K562 (cell line): Measurements from ENCODE around the gene CCNJL. TPM values are rescaled to one million over a fixed set of nuclear protein-coding genes. Genes with fewer than 3 reads are reported as not detected.

ENCODE experiments used
- CEBPZ ChIP-seq: fragments of 150-350 bp; IDR thresholded peaks from 2 replicates; pipeline ENCODE4 v1.6.1; 2014; ENCODE audit warnings: low read depth, mild to moderate bottlenecking, low read length, borderline replicate concordance
- CREM ChIP-seq: IDR thresholded peaks from 2 replicates; pipeline ENCODE4 v1.6.1; 2014; ENCODE audit warnings: antibody characterized with exemption, low read depth
- DMBX1 ChIP-seq: fragments of 250-450 bp; sonication (Bioruptor Pico); IDR thresholded peaks from 2 replicates; pipeline ENCODE4 v1.8.0; 2022; ENCODE audit warnings: inconsistent platforms, mild to moderate bottlenecking, moderate library complexity, borderline replicate concordance
- ELF1 ChIP-seq: fragments of 200-800 bp; sonication (Bioruptor generic); IDR thresholded peaks from 2 replicates; pipeline ENCODE4 v1.6.1; 2016; ENCODE audit warnings: missing genetic modification characterization, missing compliant biosample characterization
- ERF ChIP-seq: fragments of 450-650 bp; formaldehyde crosslinking; IDR thresholded peaks from 2 replicates; pipeline ENCODE4 v1.4.0; 2020; ENCODE audit warnings: mild to moderate bottlenecking, mixed read lengths
- FOXJ2 ChIP-seq: fragments of 200-800 bp; sonication (Bioruptor generic); IDR thresholded peaks from 2 replicates; pipeline ENCODE4 v1.6.1; 2016; ENCODE audit warnings: missing genetic modification characterization, missing compliant biosample characterization
- JUN ChIP-seq, 2 experiments: sonication (generic) in 1 of 2; formaldehyde crosslinking in 1 of 2; IDR thresholded peaks; 2 replicates each; pipeline versions ENCODE4 v1.6.1 to v1.8.0; 2012 to 2022; ENCODE audit warnings: borderline replicate concordance in 2 of 2, mild to moderate bottlenecking in 2 of 2, improper control_type of control experiment in 1 of 2, low read depth in 1 of 2, low read length in 1 of 2, missing genetic modification reagents in 1 of 2
- KLF10 ChIP-seq: fragments of 250-450 bp; sonication (Bioruptor Pico); IDR thresholded peaks from 2 replicates; pipeline ENCODE4 v1.6.1; 2021; ENCODE audit warnings: matching md5 sums
- NFIC ChIP-seq: fragments of 450-650 bp; IDR thresholded peaks from 2 replicates; pipeline ENCODE4 v1.6.1; 2017; ENCODE audit warnings: mild to moderate bottlenecking, inconsistent platforms
- POLR2AphosphoS5 ChIP-seq: IDR thresholded peaks from 2 replicates; pipeline ENCODE4 v1.6.1; 2011; ENCODE audit warnings: mild to moderate bottlenecking, low read depth, low read length, moderate library complexity; ENCODE audit not compliant: control insufficient read depth, insufficient read depth
- POU5F1 ChIP-seq: fragments of 150-350 bp; IDR thresholded peaks from 2 replicates; pipeline ENCODE4 v1.6.1; 2014; ENCODE audit warnings: borderline replicate concordance, low read length, low read depth, mild to moderate bottlenecking; ENCODE audit not compliant: partially characterized antibody
- SMAD4 ChIP-seq: fragments of 250-450 bp; sonication (Bioruptor Pico); conservative IDR thresholded peaks from 2 replicates; pipeline ENCODE4 v1.8.0; 2021; ENCODE audit warnings: inconsistent platforms, mild to moderate bottlenecking, moderate library complexity
- TBP ChIP-seq: optimal IDR thresholded peaks from 2 replicates; pipeline ENCODE3; 2011; ENCODE audit warnings: low read depth, low read length, improper control_type of control experiment
- TCF7L2 ChIP-seq: fragments of 150-350 bp; IDR thresholded peaks from 2 replicates; pipeline ENCODE4 v1.6.1; 2016; ENCODE audit warnings: low read depth, mild to moderate bottlenecking, low read length, moderate library complexity
- YBX1 ChIP-seq: fragments of 450-650 bp; IDR thresholded peaks from 2 replicates; pipeline ENCODE4 v1.7.1; 2016; ENCODE audit warnings: mild to moderate bottlenecking
- ZEB2 ChIP-seq: fragments of 450-650 bp; IDR thresholded peaks from 2 replicates; pipeline ENCODE4 v1.6.1; 2016
- ZKSCAN1 ChIP-seq: fragments of 150-350 bp; IDR thresholded peaks from 2 replicates; pipeline ENCODE4 v1.6.1; 2016; ENCODE audit warnings: low read depth, low read length
- ZNF589 ChIP-seq: fragments of 200-800 bp; sonication (Bioruptor generic); IDR thresholded peaks from 2 replicates; pipeline ENCODE4 v1.6.1; 2016; ENCODE audit warnings: low read depth, missing genetic modification characterization, missing compliant biosample characterization
- polyA plus RNA-seq, 8 experiments: library from polyadenylated mRNA; depleted of rRNA in 4 of 8; stranded (reverse) in 5 of 8; unstranded in 3 of 8; fragments of >200 nt; fragmentation: Nextera tagmentation in 2 of 8; fragmentation: Illumina TruSeq in 1 of 8; extraction: Ambion mirVana in 2 of 8; extraction: Trizol in 1 of 8; gene quantifications; 2 replicates each; pipeline versions ENCODE4 v1.2.1 to v1.2.3, GENCODE V29; 2011 to 2014; ENCODE audit warnings: inconsistent platforms in 1 of 8, missing spikeins in 1 of 8
- total RNA-seq, 7 experiments: library from RNA; depleted of rRNA in 6 of 7; stranded (reverse); fragments of >200 nt in 6 of 7; fragmentation: Illumina TruSeq in 2 of 7; extraction: Trizol in 2 of 7; gene quantifications; 2 replicates each; pipeline versions ENCODE4 v1.2.1 to v1.2.3, GENCODE V29; 2011 to 2021; ENCODE audit warnings: low replicate concordance in 1 of 7
- TF ChIP-seq, protein P1 (sequence below): sonication (generic); formaldehyde crosslinking; IDR thresholded peaks from 2 replicates; pipeline ENCODE4 v1.8.1; 2023; ENCODE audit warnings: mild to moderate bottlenecking, missing genetic modification reagents
- TF ChIP-seq, protein P2 (sequence below), 2 experiments: fragments of 450-650 bp; IDR thresholded peaks; 2 replicates each; pipeline ENCODE4 v1.6.1; 2016

Gene CCNJL
- total and polyA plus RNA-seq, 9 of the 15 experiments (the other 6 are each of a cell fraction or from before 2014, with no cell fraction given) = 0.04 TPM; not detected in 8

GRCh38 chr5:160262151-160263074 lies 50.0 kb downstream of the CCNJL start (continued):
- no peak for TF ChIP-seq POU5F1
- TF ChIP-seq FOXJ2 (tag) = no peak
- no peak for TF ChIP-seq JUN (IDR thresholded peaks at IDR 0.05; ENCODE audit: borderline replicate concordance, low read depth, low read length)
- TF ChIP-seq JUN (CRISPR knock-in tag; IDR thresholded peaks at IDR 0.05; ENCODE audit: borderline replicate concordance) = no peak
- peak; percentile 46; the same call in 1 of the 2 replicates for TF ChIP-seq CREM
- TF ChIP-seq ZKSCAN1 = 0 out of 2 replicates have a peak, but pooled peaks have one; percentile 27
- no peak for TF ChIP-seq YBX1
- TF ChIP-seq, protein P1, sequence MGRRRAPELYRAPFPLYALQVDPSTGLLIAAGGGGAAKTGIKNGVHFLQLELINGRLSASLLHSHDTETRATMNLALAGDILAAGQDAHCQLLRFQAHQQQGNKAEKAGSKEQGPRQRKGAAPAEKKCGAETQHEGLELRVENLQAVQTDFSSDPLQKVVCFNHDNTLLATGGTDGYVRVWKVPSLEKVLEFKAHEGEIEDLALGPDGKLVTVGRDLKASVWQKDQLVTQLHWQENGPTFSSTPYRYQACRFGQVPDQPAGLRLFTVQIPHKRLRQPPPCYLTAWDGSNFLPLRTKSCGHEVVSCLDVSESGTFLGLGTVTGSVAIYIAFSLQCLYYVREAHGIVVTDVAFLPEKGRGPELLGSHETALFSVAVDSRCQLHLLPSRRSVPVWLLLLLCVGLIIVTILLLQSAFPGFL (CRISPR knock-in tag) = no peak
- TF ChIP-seq ELF1 (tag) = 0 out of 2 replicates have a peak, but pooled peaks have one; percentile 3
- TF ChIP-seq CEBPZ = 0 out of 2 replicates have a peak, but pooled peaks have one; percentile 27
- TF ChIP-seq DMBX1 (CRISPR knock-in tag) = peak; percentile 76
- TF ChIP-seq KLF10 (CRISPR knock-in tag) = no peak
- 0 out of 2 replicates have a peak, but pooled peaks have one; percentile 27 for TF ChIP-seq ZEB2
- no peak for TF ChIP-seq TBP
- TF ChIP-seq POLR2AphosphoS5 = peak; percentile 56; the same call in 1 of the 2 replicates
- TF ChIP-seq, protein P2, sequence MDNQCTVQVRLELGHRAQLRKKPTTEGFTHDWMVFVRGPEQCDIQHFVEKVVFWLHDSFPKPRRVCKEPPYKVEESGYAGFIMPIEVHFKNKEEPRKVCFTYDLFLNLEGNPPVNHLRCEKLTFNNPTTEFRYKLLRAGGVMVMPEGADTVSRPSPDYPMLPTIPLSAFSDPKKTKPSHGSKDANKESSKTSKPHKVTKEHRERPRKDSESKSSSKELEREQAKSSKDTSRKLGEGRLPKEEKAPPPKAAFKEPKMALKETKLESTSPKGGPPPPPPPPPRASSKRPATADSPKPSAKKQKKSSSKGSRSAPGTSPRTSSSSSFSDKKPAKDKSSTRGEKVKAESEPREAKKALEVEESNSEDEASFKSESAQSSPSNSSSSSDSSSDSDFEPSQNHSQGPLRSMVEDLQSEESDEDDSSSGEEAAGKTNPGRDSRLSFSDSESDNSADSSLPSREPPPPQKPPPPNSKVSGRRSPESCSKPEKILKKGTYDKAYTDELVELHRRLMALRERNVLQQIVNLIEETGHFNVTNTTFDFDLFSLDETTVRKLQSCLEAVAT (IDR thresholded peaks at IDR 0.05) = 0 out of 4 replicates have a peak, but pooled peaks of 1 of the 2 experiments have one; percentile 34
- no peak for TF ChIP-seq TCF7L2
- TF ChIP-seq SMAD4 (CRISPR knock-in tag) = peak; percentile 83
- 0 out of 2 replicates have a peak, but pooled peaks have one; percentile 14 for TF ChIP-seq ERF (CRISPR knock-in tag)
- TF ChIP-seq NFIC = peak; percentile 65
- peak; percentile 72; the same call in 1 of the 2 replicates for TF ChIP-seq ZNF589 (CRISPR knock-in tag)
